B cell (primary cell): ENCODE data around the gene DKKL1.

ENCODE experiments used
- EZH2 ChIP-seq: IDR thresholded peaks from 2 replicates; pipeline ENCODE4 v1.6.1; 2012; ENCODE audit warnings: borderline replicate concordance, low read depth, mild to moderate bottlenecking, moderate library complexity, low read length; ENCODE audit not compliant: insufficient read depth, poor library complexity, severe bottlenecking
- TF ChIP-seq, protein P1 (sequence below): fragments of 200-600 bp; IDR thresholded peaks from one replicate; pipeline ENCODE4 v1.8.0; 2022; ENCODE audit warnings: antibody characterized with exemption, mild to moderate bottlenecking

GRCh38 chr19:49403404-49404187, 39.9 kb downstream of the DKKL1 start:
- TF ChIP-seq, protein P1, sequence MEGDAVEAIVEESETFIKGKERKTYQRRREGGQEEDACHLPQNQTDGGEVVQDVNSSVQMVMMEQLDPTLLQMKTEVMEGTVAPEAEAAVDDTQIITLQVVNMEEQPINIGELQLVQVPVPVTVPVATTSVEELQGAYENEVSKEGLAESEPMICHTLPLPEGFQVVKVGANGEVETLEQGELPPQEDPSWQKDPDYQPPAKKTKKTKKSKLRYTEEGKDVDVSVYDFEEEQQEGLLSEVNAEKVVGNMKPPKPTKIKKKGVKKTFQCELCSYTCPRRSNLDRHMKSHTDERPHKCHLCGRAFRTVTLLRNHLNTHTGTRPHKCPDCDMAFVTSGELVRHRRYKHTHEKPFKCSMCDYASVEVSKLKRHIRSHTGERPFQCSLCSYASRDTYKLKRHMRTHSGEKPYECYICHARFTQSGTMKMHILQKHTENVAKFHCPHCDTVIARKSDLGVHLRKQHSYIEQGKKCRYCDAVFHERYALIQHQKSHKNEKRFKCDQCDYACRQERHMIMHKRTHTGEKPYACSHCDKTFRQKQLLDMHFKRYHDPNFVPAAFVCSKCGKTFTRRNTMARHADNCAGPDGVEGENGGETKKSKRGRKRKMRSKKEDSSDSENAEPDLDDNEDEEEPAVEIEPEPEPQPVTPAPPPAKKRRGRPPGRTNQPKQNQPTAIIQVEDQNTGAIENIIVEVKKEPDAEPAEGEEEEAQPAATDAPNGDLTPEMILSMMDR = no peak
- TF ChIP-seq EZH2 = no peak
